K562 (cell line): ENCODE data around the gene LHB. TPM values are rescaled to one million over a fixed set of nuclear protein-coding genes. Genes with fewer than 3 reads are reported as not detected.

Source experiments
- ASH1L ChIP-seq: fragments of 450-650 bp; IDR thresholded peaks from 2 replicates; pipeline ENCODE4 v1.6.1; 2018; ENCODE audit warnings: borderline replicate concordance, mild to moderate bottlenecking, low read depth; ENCODE audit not compliant: partially characterized antibody
- BACH1 ChIP-seq: fragments of 200-800 bp; sonication (Bioruptor generic); IDR thresholded peaks from 2 replicates; pipeline ENCODE4 v1.6.1; 2016; ENCODE audit warnings: missing genetic modification characterization, missing compliant biosample characterization
- CREB1 ChIP-seq, 2 experiments: sonication (generic) in 1 of 2; formaldehyde crosslinking in 1 of 2; IDR thresholded peaks; 2 replicates each; pipeline versions ENCODE4 v1.6.1 to v1.8.0; 2012 to 2022; ENCODE audit warnings: inconsistent platforms in 1 of 2, mild to moderate bottlenecking in 1 of 2, missing genetic modification reagents in 1 of 2, moderate library complexity in 1 of 2
- E2F4 ChIP-seq: sonication (generic); formaldehyde crosslinking; IDR thresholded peaks from 2 replicates; pipeline ENCODE4 v1.8.0; 2022; ENCODE audit warnings: mild to moderate bottlenecking, low read depth, missing genetic modification reagents
- L3MBTL2 ChIP-seq: fragments of 450-650 bp; IDR thresholded peaks from 2 replicates; pipeline ENCODE4 v1.6.1; 2016; ENCODE audit warnings: mild to moderate bottlenecking, moderate library complexity
- NR4A1 ChIP-seq, 2 experiments: fragments of 250-450 bp in 1 of 2; fragments of 450-650 bp in 1 of 2; sonication (Bioruptor Pico) in 1 of 2; IDR thresholded peaks; 2 replicates each; pipeline versions ENCODE4 v1.4.0 to v1.6.1; 2016 to 2020; ENCODE audit warnings: mild to moderate bottlenecking in 2 of 2, missing compliant biosample characterization in 1 of 2, missing genetic modification characterization in 1 of 2, moderate library complexity in 1 of 2
- PRDM10 ChIP-seq: fragments of 450-650 bp; IDR thresholded peaks from 2 replicates; pipeline ENCODE4 v1.6.1; 2018; ENCODE audit not compliant: partially characterized antibody
- U2AF1 ChIP-seq: fragments of 200-400 bp; formaldehyde crosslinking; optimal IDR thresholded peaks from 2 replicates; pipeline ENCODE3; 2017; ENCODE audit warnings: mild to moderate bottlenecking, low read depth, low read length, moderate library complexity
- ZNF644 ChIP-seq: fragments of 200-800 bp; sonication (Bioruptor generic); IDR thresholded peaks from 2 replicates; pipeline ENCODE4 v1.6.1; 2016; ENCODE audit warnings: low read depth, missing genetic modification characterization, missing compliant biosample characterization
- polyA plus RNA-seq, 8 experiments: library from polyadenylated mRNA; depleted of rRNA in 4 of 8; stranded (reverse) in 5 of 8; unstranded in 3 of 8; fragments of >200 nt; fragmentation: Nextera tagmentation in 2 of 8; fragmentation: Illumina TruSeq in 1 of 8; extraction: Ambion mirVana in 2 of 8; extraction: Trizol in 1 of 8; gene quantifications; 2 replicates each; pipeline versions ENCODE4 v1.2.1 to v1.2.3, GENCODE V29; 2011 to 2014; ENCODE audit warnings: inconsistent platforms in 1 of 8, missing spikeins in 1 of 8
- total RNA-seq, 7 experiments: library from RNA; depleted of rRNA in 6 of 7; stranded (reverse); fragments of >200 nt in 6 of 7; fragmentation: Illumina TruSeq in 2 of 7; extraction: Trizol in 2 of 7; gene quantifications; 2 replicates each; pipeline versions ENCODE4 v1.2.1 to v1.2.3, GENCODE V29; 2011 to 2021; ENCODE audit warnings: low replicate concordance in 1 of 7
- TF ChIP-seq, protein P1 (sequence below): fragments of 450-650 bp; IDR thresholded peaks from 2 replicates; pipeline ENCODE4 v1.6.1; 2017; ENCODE audit warnings: antibody characterized with exemption, mild to moderate bottlenecking
- TF ChIP-seq, protein P2 (sequence below), 3 experiments: fragments of 200-800 bp in 1 of 3; fragments of 250-450 bp in 1 of 3; fragments of 450-650 bp in 1 of 3; sonication (Bioruptor Pico) in 1 of 3; sonication (Bioruptor generic) in 1 of 3; formaldehyde crosslinking in 1 of 3; IDR thresholded peaks; 2 replicates each; pipeline versions ENCODE4 v1.6.1 to v1.8.0; 2016 to 2022; ENCODE audit warnings: mild to moderate bottlenecking in 2 of 3, missing genetic modification characterization in 2 of 3, missing compliant biosample characterization in 1 of 3, moderate library complexity in 1 of 3

Gene LHB
- total and polyA plus RNA-seq, 9 of the 15 experiments (the other 6 are each of a cell fraction or from before 2014, with no cell fraction given), result 0.54 TPM; not detected in 8

DNA sequence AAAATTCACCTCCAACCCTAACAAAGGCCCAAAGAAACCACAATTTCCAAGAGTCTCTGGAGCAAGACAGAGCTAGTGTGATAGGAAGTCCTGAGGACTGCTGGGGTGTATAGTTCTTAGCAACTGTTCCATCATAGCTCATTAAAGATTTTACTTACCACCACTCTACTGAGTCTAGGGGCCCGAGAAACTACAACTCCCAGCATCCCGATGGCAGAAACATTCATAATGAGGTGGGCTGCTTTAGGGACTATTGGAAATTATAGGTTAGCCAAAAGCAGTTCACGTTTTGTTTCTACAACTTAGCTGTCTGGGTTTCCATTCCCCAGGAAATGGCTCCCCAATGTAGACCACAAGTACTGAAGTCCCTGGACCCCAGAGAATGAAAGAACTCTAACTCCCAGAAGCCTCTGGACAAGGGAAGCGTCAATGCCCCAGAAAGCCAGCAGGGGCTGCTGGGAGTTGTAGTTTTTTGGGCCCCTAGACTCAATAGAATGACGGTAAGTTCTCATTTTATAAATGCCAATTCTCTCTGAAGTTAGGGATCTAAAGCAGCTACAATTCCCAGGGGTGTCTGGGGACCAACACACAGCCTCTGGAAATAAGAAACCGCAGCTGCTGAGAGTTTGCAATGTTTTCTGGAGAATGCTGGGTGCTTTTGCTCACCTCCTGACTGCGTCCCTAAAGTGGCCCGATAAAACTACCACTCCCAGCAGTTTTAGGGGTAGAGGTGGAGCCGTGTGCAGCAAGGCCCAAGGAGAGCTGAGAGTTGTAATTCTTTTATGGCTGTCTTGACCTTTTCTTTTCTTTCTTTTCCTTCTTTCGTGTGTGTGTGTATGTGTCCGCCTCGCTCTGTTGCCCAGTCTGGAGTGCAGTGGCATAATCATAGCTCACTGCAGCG lies 40.7 kb downstream of the LHB start (continued):
- TF ChIP-seq PRDM10 (peak; percentile 17), L3MBTL2 (peak; percentile 63), CREB1 (IDR thresholded peaks at IDR 0.05) (peak; percentile 87), CREB1 (CRISPR knock-in tag; IDR thresholded peaks at IDR 0.05) (peak; percentile 69), ASH1L (peak; percentile 85), U2AF1 (no peak), ZNF644 (tag) (peak; percentile 80; the same call in 1 of the 2 replicates), BACH1 (tag) (peak; percentile 66; the same call in 1 of the 2 replicates), E2F4 (CRISPR knock-in tag) (no peak), NR4A1 (CRISPR knock-in tag; IDR thresholded peaks at IDR 0.05) (no peak), NR4A1 (tag; IDR thresholded peaks at IDR 0.05) (no peak)
- TF ChIP-seq, protein P1, sequence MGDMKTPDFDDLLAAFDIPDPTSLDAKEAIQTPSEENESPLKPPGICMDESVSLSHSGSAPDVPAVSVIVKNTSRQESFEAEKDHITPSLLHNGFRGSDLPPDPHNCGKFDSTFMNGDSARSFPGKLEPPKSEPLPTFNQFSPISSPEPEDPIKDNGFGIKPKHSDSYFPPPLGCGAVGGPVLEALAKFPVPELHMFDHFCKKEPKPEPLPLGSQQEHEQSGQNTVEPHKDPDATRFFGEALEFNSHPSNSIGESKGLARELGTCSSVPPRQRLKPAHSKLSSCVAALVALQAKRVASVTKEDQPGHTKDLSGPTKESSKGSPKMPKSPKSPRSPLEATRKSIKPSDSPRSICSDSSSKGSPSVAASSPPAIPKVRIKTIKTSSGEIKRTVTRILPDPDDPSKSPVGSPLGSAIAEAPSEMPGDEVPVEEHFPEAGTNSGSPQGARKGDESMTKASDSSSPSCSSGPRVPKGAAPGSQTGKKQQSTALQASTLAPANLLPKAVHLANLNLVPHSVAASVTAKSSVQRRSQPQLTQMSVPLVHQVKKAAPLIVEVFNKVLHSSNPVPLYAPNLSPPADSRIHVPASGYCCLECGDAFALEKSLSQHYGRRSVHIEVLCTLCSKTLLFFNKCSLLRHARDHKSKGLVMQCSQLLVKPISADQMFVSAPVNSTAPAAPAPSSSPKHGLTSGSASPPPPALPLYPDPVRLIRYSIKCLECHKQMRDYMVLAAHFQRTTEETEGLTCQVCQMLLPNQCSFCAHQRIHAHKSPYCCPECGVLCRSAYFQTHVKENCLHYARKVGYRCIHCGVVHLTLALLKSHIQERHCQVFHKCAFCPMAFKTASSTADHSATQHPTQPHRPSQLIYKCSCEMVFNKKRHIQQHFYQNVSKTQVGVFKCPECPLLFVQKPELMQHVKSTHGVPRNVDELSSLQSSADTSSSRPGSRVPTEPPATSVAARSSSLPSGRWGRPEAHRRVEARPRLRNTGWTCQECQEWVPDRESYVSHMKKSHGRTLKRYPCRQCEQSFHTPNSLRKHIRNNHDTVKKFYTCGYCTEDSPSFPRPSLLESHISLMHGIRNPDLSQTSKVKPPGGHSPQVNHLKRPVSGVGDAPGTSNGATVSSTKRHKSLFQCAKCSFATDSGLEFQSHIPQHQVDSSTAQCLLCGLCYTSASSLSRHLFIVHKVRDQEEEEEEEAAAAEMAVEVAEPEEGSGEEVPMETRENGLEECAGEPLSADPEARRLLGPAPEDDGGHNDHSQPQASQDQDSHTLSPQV, result peak; percentile 91
- TF ChIP-seq, protein P2, sequence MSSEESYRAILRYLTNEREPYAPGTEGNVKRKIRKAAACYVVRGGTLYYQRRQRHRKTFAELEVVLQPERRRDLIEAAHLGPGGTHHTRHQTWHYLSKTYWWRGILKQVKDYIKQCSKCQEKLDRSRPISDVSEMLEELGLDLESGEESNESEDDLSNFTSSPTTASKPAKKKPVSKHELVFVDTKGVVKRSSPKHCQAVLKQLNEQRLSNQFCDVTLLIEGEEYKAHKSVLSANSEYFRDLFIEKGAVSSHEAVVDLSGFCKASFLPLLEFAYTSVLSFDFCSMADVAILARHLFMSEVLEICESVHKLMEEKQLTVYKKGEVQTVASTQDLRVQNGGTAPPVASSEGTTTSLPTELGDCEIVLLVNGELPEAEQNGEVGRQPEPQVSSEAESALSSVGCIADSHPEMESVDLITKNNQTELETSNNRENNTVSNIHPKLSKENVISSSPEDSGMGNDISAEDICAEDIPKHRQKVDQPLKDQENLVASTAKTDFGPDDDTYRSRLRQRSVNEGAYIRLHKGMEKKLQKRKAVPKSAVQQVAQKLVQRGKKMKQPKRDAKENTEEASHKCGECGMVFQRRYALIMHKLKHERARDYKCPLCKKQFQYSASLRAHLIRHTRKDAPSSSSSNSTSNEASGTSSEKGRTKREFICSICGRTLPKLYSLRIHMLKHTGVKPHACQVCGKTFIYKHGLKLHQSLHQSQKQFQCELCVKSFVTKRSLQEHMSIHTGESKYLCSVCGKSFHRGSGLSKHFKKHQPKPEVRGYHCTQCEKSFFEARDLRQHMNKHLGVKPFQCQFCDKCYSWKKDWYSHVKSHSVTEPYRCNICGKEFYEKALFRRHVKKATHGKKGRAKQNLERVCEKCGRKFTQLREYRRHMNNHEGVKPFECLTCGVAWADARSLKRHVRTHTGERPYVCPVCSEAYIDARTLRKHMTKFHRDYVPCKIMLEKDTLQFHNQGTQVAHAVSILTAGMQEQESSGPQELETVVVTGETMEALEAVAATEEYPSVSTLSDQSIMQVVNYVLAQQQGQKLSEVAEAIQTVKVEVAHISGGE (CRISPR knock-in tag; IDR thresholded peaks at IDR 0.05), result peak in 1 of 3 experiments; percentile 40; a peak in 1 of 6 replicates
